K562 (cell line): Measurements from ENCODE around the gene TANC1. TPM values are rescaled to one million over a fixed set of nuclear protein-coding genes. Genes with fewer than 3 reads are reported as not detected.

ENCODE experiments used
- ATAC-seq: fragments of 200-7000 bp; cut with Tn5 transposase; 3 replicates; pipeline ENCODE4 v1.9.1; 2020; ENCODE audit warnings: moderate library complexity
- BruUV-seq: library from RNA; stranded (reverse); fragments of 400-500 nt; replicated peaks from 2 replicates; lab custom pipeline; 2021; lab: Mats Ljungman, UMichigan
- CTCF ChIA-PET: fragments of 300-600 bp; formaldehyde crosslinking; extraction: SDS; loops from one replicate; lab custom pipeline; 2021; ENCODE audit warnings: low intra/inter-chr PET ratio; lab: Yijun Ruan, JAX
- POLR2A ChIA-PET: fragments of 300-600, 350-650 bp; sonication (Branson Sonifier 250); formaldehyde crosslinking; extraction: SDS; loops from one replicate; lab custom pipeline; 2021; ENCODE audit warnings: antibody characterized with exemption, inconsistent platforms; lab: Yijun Ruan, JAX
- DNase-seq, 4 experiments: peaks; one replicate each; pipeline versions ENCODE4 v3.0.0 to v3.0.0-alpha.2; 2011 to 2018; ENCODE audit warnings: low spot score in 3 of 4, mixed read lengths in 3 of 4; ENCODE audit errors: extremely low read depth in 1 of 4
- FAIRE-seq: peaks from 2 replicates; lab custom pipeline; 2011; peaks lifted over from hg19 to GRCh38; lab: Jason Lieb, UNC
- H2AFZ ChIP-seq: 2 replicates; pipeline ENCODE4 v1.6.0; 2011; ENCODE audit warnings: low read depth, low read length, control low read depth, inconsistent platforms
- H3K27ac ChIP-seq: fragments of 200-600 bp; 3 replicates; pipeline ENCODE4 v1.8.0; 2011; ENCODE audit warnings: low read depth, mild to moderate bottlenecking, control low read depth, inconsistent platforms, low read length, moderate library complexity, mixed read lengths; ENCODE audit errors: extremely low read depth
- H3K27me3 ChIP-seq, 2 experiments: fragments of 300-600 bp in 1 of 2; 2 replicates in 1 of 2; 3 replicates in 1 of 2; pipeline versions ENCODE4 v1.6.0 to v1.8.0; 2011; ENCODE audit warnings: inconsistent platforms in 2 of 2, low read length in 2 of 2, mild to moderate bottlenecking in 1 of 2, mixed read lengths in 1 of 2, moderate library complexity in 1 of 2; ENCODE audit not compliant: control insufficient read depth in 2 of 2, insufficient read depth in 2 of 2
- H3K36me3 ChIP-seq: fragments of 300-600 bp; 3 replicates; pipeline ENCODE4 v1.8.0; 2011; ENCODE audit warnings: mild to moderate bottlenecking, low read length, inconsistent platforms; ENCODE audit not compliant: control insufficient read depth, insufficient read depth
- H3K4me1 ChIP-seq, 2 experiments: fragments of 200-600 bp in 1 of 2; replicated peaks in 1 of 2; 2 replicates in 1 of 2; 3 replicates in 1 of 2; pipeline versions ENCODE4 v1.5.1 to v1.8.0; 2011; ENCODE audit warnings: inconsistent platforms in 2 of 2, low read length in 2 of 2, mild to moderate bottlenecking in 1 of 2, mixed read lengths in 1 of 2, moderate library complexity in 1 of 2; ENCODE audit not compliant: control insufficient read depth in 2 of 2, insufficient read depth in 2 of 2
- H3K4me2 ChIP-seq: 2 replicates; pipeline ENCODE4 v1.6.1; 2011; ENCODE audit warnings: low read length, control low read depth, inconsistent platforms, mixed read lengths; ENCODE audit not compliant: insufficient read depth
- H3K4me3 ChIP-seq: fragments of 200-600 bp; sonication (generic), shearing (Covaris generic); 2 replicates; pipeline ENCODE4 v1.5.1; 2016; ENCODE audit warnings: control low read depth, inconsistent platforms
- H3K79me2 ChIP-seq: fragments of 200-600 bp; 3 replicates; pipeline ENCODE4 v1.8.0; 2011; ENCODE audit warnings: low read length, inconsistent platforms; ENCODE audit not compliant: control insufficient read depth, insufficient read depth
- H3K9ac ChIP-seq, 2 experiments: 2 replicates each; pipeline versions ENCODE4 v1.6.0 to v1.6.1; 2011; ENCODE audit warnings: low read depth in 2 of 2, low read length in 2 of 2, control low read depth in 1 of 2, inconsistent platforms in 1 of 2, mild to moderate bottlenecking in 1 of 2, mixed read lengths in 1 of 2; ENCODE audit not compliant: insufficient read depth in 1 of 2
- H3K9me1 ChIP-seq: one replicate; pipeline ENCODE4 v1.6.0; 2011; ENCODE audit warnings: inconsistent platforms, mild to moderate bottlenecking, low read length, moderate library complexity; ENCODE audit not compliant: control insufficient read depth, insufficient read depth
- H3K9me3 ChIP-seq: replicated peaks from 2 replicates; pipeline ENCODE4 v1.5.1; 2011; ENCODE audit warnings: low read depth, low read length, inconsistent platforms; ENCODE audit not compliant: control insufficient read depth, insufficient read depth
- H4K20me1 ChIP-seq: replicated peaks from 2 replicates; pipeline ENCODE4 v1.6.1; 2011; ENCODE audit warnings: low read length, inconsistent platforms, mixed read lengths; ENCODE audit not compliant: control insufficient read depth, insufficient read depth
- CREBBP ChIP-seq: IDR thresholded peaks from one replicate; pipeline ENCODE4 v1.6.1; 2012; ENCODE audit warnings: low read depth, mild to moderate bottlenecking, control low read depth, inconsistent platforms, low read length
- DIDO1 ChIP-seq: fragments of 450-650 bp; IDR thresholded peaks from 2 replicates; pipeline ENCODE4 v1.6.1; 2016; ENCODE audit warnings: low read depth, missing biosample characterization, missing genetic modification characterization
- E2F6 ChIP-seq, 2 experiments: IDR thresholded peaks; 2 replicates each; pipeline ENCODE4 v1.6.1; 2011; ENCODE audit warnings: borderline replicate concordance in 1 of 2, control low read depth in 1 of 2, low read depth in 1 of 2, low read length in 1 of 2, mild to moderate bottlenecking in 1 of 2, mixed read lengths in 1 of 2, moderate library complexity in 1 of 2; ENCODE audit not compliant: insufficient read depth in 1 of 2, insufficient read length in 1 of 2, poor library complexity in 1 of 2, severe bottlenecking in 1 of 2; ENCODE audit errors: extremely low read depth in 1 of 2
- ERF ChIP-seq: fragments of 450-650 bp; formaldehyde crosslinking; IDR thresholded peaks from 2 replicates; pipeline ENCODE4 v1.4.0; 2020; ENCODE audit warnings: mild to moderate bottlenecking, mixed read lengths
- NFRKB ChIP-seq: fragments of 450-650 bp; IDR thresholded peaks from 2 replicates; pipeline ENCODE4 v1.6.1; 2016; ENCODE audit warnings: low read depth
- SMARCE1 ChIP-seq: fragments of 450-650 bp; IDR thresholded peaks from 2 replicates; pipeline ENCODE4 v1.7.1; 2016; ENCODE audit warnings: mild to moderate bottlenecking
- YY1 ChIP-seq, 3 experiments: IDR thresholded peaks; 2 replicates each; pipeline ENCODE4 v1.6.1; 2011; ENCODE audit warnings: low read length in 2 of 3, mild to moderate bottlenecking in 2 of 3, moderate library complexity in 2 of 3, borderline replicate concordance in 1 of 3, control low read depth in 1 of 3, low read depth in 1 of 3; ENCODE audit not compliant: insufficient read depth in 3 of 3, insufficient replicate concordance in 2 of 3, control insufficient read depth in 1 of 3, insufficient read length in 1 of 3; ENCODE audit errors: extremely low read depth in 1 of 3
- ZBED1 ChIP-seq: IDR thresholded peaks from 2 replicates; pipeline ENCODE4 v1.6.1; 2014
- ZNF146 ChIP-seq: IDR thresholded peaks from one replicate; pipeline ENCODE4 v1.6.1; 2018; ENCODE audit warnings: missing compliant biosample characterization; ENCODE audit not compliant: unreplicated experiment
- ZNF696 ChIP-seq: fragments of 250-450 bp; sonication (Bioruptor Pico); conservative IDR thresholded peaks from 2 replicates; pipeline ENCODE4 v1.4.0; 2020; ENCODE audit warnings: mild to moderate bottlenecking, moderate library complexity
- WGBS: fragments of 100-300 bp; shearing (Covaris generic); methylation state at CpG from one replicate; pipeline ENCODE4 v1.1.6; 2016; ENCODE audit warnings: low coverage, mixed read lengths; ENCODE audit not compliant: insufficient coverage; ENCODE audit errors: missing lambda C conversion rate; 5-methylcytosine and 5-hydroxymethylcytosine counted together
- in situ Hi-C: fragments of 300-500 bp; cut with MboI; formaldehyde crosslinking; loops from 4 replicates; pipeline ENCODE4 v1.15.0; 2018; ENCODE audit warnings: inconsistent platforms, mixed read lengths
- intact Hi-C: fragments of 100-400 bp; cut with micrococcal nuclease; formaldehyde crosslinking; loops from 2 replicates; pipeline ENCODE4 v1.14.2; 2022
- polyA plus RNA-seq, 8 experiments: library from polyadenylated mRNA; depleted of rRNA in 4 of 8; stranded (reverse) in 5 of 8; unstranded in 3 of 8; fragments of >200 nt; fragmentation: Nextera tagmentation in 2 of 8; fragmentation: Illumina TruSeq in 1 of 8; extraction: Ambion mirVana in 2 of 8; extraction: Trizol in 1 of 8; gene quantifications; 2 replicates each; pipeline versions ENCODE4 v1.2.1 to v1.2.3, GENCODE V29; 2011 to 2014; ENCODE audit warnings: inconsistent platforms in 1 of 8, missing spikeins in 1 of 8
- total RNA-seq, 7 experiments: library from RNA; depleted of rRNA in 6 of 7; stranded (reverse); fragments of >200 nt in 6 of 7; fragmentation: Illumina TruSeq in 2 of 7; extraction: Trizol in 2 of 7; gene quantifications; 2 replicates each; pipeline versions ENCODE4 v1.2.1 to v1.2.3, GENCODE V29; 2011 to 2021; ENCODE audit warnings: low replicate concordance in 1 of 7
- TF ChIP-seq, protein P1 (sequence below): sonication (generic); formaldehyde crosslinking; IDR thresholded peaks from 2 replicates; pipeline ENCODE4 v1.8.0; 2022; ENCODE audit warnings: missing genetic modification reagents, mild to moderate bottlenecking, borderline replicate concordance
- TF ChIP-seq, protein P2 (sequence below): sonication (generic); formaldehyde crosslinking; IDR thresholded peaks from 2 replicates; pipeline ENCODE4 v1.5.0; 2020; ENCODE audit warnings: missing genetic modification reagents
- TF ChIP-seq, protein P3 (sequence below): sonication (generic); formaldehyde crosslinking; IDR thresholded peaks from 2 replicates; pipeline ENCODE4 v1.8.0; 2022; ENCODE audit warnings: mild to moderate bottlenecking, low read depth, missing genetic modification reagents

The TANC1 gene
- total and polyA plus RNA-seq, 9 of the 15 experiments (the other 6 are each of a cell fraction or from before 2014, with no cell fraction given): under 0.01 to 0.20 (median 0.07) TPM; not detected in 1

GRCh38 chr2:159003555-159003954 is 35.1 kb downstream of the TANC1 start:
- H2AFZ ChIP-seq: no peak overlapping the region
- TF ChIP-seq YY1 (IDR thresholded peaks at IDR 0.05; ENCODE audit: borderline replicate concordance in 1 of 3, control insufficient read depth in 1 of 3, extremely low read depth in 1 of 3, insufficient read depth in 3 of 3, insufficient read length in 1 of 3, insufficient replicate concordance in 2 of 3, low read depth in 1 of 3, low read length in 2 of 3): peak in 1 of 3 experiments; percentile 65
- TF ChIP-seq ZNF146 (CRISPR knock-in tag): no peak
- TF ChIP-seq ZNF696 (CRISPR knock-in tag): no peak
- TF ChIP-seq SMARCE1: no peak
- no peak for TF ChIP-seq CREBBP
- TF ChIP-seq ERF (CRISPR knock-in tag): no peak
- peak in 1 of 2 experiments; percentile 30 for TF ChIP-seq E2F6 (IDR thresholded peaks at IDR 0.05; ENCODE audit: borderline replicate concordance in 1 of 2, extremely low read depth in 1 of 2, insufficient read depth in 1 of 2, insufficient read length in 1 of 2, low read depth in 1 of 2, low read length in 1 of 2, poor library complexity in 1 of 2, severe bottlenecking in 1 of 2)
- TF ChIP-seq, protein P1, sequence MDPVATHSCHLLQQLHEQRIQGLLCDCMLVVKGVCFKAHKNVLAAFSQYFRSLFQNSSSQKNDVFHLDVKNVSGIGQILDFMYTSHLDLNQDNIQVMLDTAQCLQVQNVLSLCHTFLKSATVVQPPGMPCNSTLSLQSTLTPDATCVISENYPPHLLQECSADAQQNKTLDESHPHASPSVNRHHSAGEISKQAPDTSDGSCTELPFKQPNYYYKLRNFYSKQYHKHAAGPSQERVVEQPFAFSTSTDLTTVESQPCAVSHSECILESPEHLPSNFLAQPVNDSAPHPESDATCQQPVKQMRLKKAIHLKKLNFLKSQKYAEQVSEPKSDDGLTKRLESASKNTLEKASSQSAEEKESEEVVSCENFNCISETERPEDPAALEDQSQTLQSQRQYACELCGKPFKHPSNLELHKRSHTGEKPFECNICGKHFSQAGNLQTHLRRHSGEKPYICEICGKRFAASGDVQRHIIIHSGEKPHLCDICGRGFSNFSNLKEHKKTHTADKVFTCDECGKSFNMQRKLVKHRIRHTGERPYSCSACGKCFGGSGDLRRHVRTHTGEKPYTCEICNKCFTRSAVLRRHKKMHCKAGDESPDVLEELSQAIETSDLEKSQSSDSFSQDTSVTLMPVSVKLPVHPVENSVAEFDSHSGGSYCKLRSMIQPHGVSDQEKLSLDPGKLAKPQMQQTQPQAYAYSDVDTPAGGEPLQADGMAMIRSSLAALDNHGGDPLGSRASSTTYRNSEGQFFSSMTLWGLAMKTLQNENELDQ (CRISPR knock-in tag): no peak
- TF ChIP-seq, protein P2, sequence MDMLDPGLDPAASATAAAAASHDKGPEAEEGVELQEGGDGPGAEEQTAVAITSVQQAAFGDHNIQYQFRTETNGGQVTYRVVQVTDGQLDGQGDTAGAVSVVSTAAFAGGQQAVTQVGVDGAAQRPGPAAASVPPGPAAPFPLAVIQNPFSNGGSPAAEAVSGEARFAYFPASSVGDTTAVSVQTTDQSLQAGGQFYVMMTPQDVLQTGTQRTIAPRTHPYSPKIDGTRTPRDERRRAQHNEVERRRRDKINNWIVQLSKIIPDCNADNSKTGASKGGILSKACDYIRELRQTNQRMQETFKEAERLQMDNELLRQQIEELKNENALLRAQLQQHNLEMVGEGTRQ (CRISPR knock-in tag): no peak
- TF ChIP-seq NFRKB: peak; percentile 42; the same call in 1 of the 2 replicates
- TF ChIP-seq ZBED1: no peak
- TF ChIP-seq, protein P3, sequence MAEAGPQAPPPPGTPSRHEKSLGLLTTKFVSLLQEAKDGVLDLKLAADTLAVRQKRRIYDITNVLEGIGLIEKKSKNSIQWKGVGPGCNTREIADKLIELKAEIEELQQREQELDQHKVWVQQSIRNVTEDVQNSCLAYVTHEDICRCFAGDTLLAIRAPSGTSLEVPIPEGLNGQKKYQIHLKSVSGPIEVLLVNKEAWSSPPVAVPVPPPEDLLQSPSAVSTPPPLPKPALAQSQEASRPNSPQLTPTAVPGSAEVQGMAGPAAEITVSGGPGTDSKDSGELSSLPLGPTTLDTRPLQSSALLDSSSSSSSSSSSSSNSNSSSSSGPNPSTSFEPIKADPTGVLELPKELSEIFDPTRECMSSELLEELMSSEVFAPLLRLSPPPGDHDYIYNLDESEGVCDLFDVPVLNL (CRISPR knock-in tag): no peak
- no peak for TF ChIP-seq DIDO1 (tag)

More at GRCh38 chr2:159003555-159003954, 35.1 kb downstream of the TANC1 start:
- BruUV-seq: no TSS peak
- no peak overlapping the region for H3K4me3 ChIP-seq
- no peaks in the 10 kb centered on the region for H3K9me3 ChIP-seq
- in situ Hi-C loops (no loop called here), intact Hi-C loops (no loop called here)
- no peaks in the 10 kb centered on the region for H3K36me3 ChIP-seq
- peak overlapping the region; percentile 25 for H3K4me2 ChIP-seq
- H3K9me1 ChIP-seq: no peaks in the 10 kb centered on the region
- H3K79me2 ChIP-seq: no peaks in the 10 kb centered on the region
- no peaks in the 10 kb centered on the region for H4K20me1 ChIP-seq
- ChIA-PET POLR2A (interaction anchor here (0.7 to 2.7 kb wide), 2 partner anchors 12 to 332 kb away, joined by 4 to 11 read pairs; no protein-coding TSS in a partner anchor), CTCF (no interaction called here)
- H3K9ac ChIP-seq: no peak overlapping the region
- WGBS: 2% methylated on average over 13 of the region's 13 CpGs
- H3K27ac ChIP-seq: no peak overlapping the region
- peaks cover 20 to 26% of the 10 kb centered on the region in 2 experiments; a peak in 3 of 5 replicates for H3K27me3 ChIP-seq
- DNase-seq: peak in 1 of 4 experiments; percentile 15
- peak; percentile 81 for ATAC-seq
- no peaks in the 10 kb centered on the region for H3K4me1 ChIP-seq
- FAIRE-seq: no peak
